GM23338 (cell line): Measurements from ENCODE around the gene KCNAB1. TPM values are rescaled to one million over a fixed set of nuclear protein-coding genes. Genes with fewer than 3 reads are reported as not detected.

Source experiments
- ATAC-seq: fragments of 200-7000 bp; cut with Tn5 transposase; 3 replicates; pipeline ENCODE4 v1.9.1; 2020
- DNase-seq: peaks from one replicate; pipeline ENCODE4 v3.0.0-alpha.2; 2015; ENCODE audit warnings: low spot score
- H2AFZ ChIP-seq: fragments of 200-600 bp; sonication (generic); 2 replicates; pipeline ENCODE4 v1.8.0; 2016; ENCODE audit warnings: antibody characterized with exemption, mild to moderate bottlenecking, moderate library complexity
- H3F3A ChIP-seq: fragments of 200-600 bp; sonication (generic); replicated peaks from 2 replicates; pipeline ENCODE4 v1.8.0; 2017; ENCODE audit warnings: antibody characterized with exemption, mixed run types, low read depth
- H3K27ac ChIP-seq: fragments of 200-600 bp; sonication (generic); 2 replicates; pipeline ENCODE4 v1.6.1; 2016; ENCODE audit warnings: low read depth
- H3K27me3 ChIP-seq: fragments of 200-600 bp; sonication (generic); 2 replicates; pipeline ENCODE4 v1.8.0; 2016; ENCODE audit warnings: mild to moderate bottlenecking, mixed run types, moderate library complexity; ENCODE audit not compliant: insufficient read depth
- H3K36me3 ChIP-seq: fragments of 200-600 bp; sonication (generic); 2 replicates; pipeline ENCODE4 v1.8.0; 2016; ENCODE audit warnings: mild to moderate bottlenecking; ENCODE audit not compliant: insufficient read depth
- H3K4me1 ChIP-seq: fragments of 200-600 bp; sonication (generic); 2 replicates; pipeline ENCODE4 v1.8.0; 2016; ENCODE audit warnings: mild to moderate bottlenecking, moderate library complexity; ENCODE audit not compliant: insufficient read depth
- H3K4me2 ChIP-seq: fragments of 200-600 bp; sonication (generic); 2 replicates; pipeline ENCODE4 v1.7.1; 2017; ENCODE audit warnings: mixed run types
- H3K4me3 ChIP-seq: fragments of 200-600 bp; sonication (generic); 2 replicates; pipeline ENCODE4 v1.6.1; 2016; ENCODE audit warnings: mixed run types
- H3K79me2 ChIP-seq: fragments of 200-600 bp; sonication (generic); replicated peaks from 2 replicates; pipeline ENCODE4 v1.8.0; 2017; ENCODE audit warnings: mild to moderate bottlenecking; ENCODE audit not compliant: insufficient read depth
- H3K9me2 ChIP-seq: fragments of 200-600 bp; sonication (generic); 2 replicates; pipeline ENCODE4 v1.8.0; 2017; ENCODE audit not compliant: insufficient read depth
- H4K20me1 ChIP-seq: fragments of 200-600 bp; sonication (generic); replicated peaks from 2 replicates; pipeline ENCODE4 v1.8.0; 2017; ENCODE audit warnings: mild to moderate bottlenecking; ENCODE audit not compliant: insufficient read depth
- H3K27ac Mint-ChIP-seq: 2 replicates; pipeline ENCODE4 v1.8.0; 2020; ENCODE audit warnings: inconsistent platforms, mild to moderate bottlenecking, moderate library complexity, mixed read lengths
- H3K27me3 Mint-ChIP-seq: 3 replicates; pipeline ENCODE4 v1.8.0; 2022; ENCODE audit warnings: low read depth, mild to moderate bottlenecking, moderate library complexity, mixed read lengths, inconsistent platforms; ENCODE audit not compliant: insufficient read depth, poor library complexity
- H3K36me3 Mint-ChIP-seq: 3 replicates; pipeline ENCODE4 v1.8.0; 2021; ENCODE audit warnings: low read depth, mild to moderate bottlenecking, inconsistent platforms, moderate library complexity, mixed read lengths
- H3K4me1 Mint-ChIP-seq: 3 replicates; pipeline ENCODE4 v1.8.0; 2020; ENCODE audit warnings: mild to moderate bottlenecking, inconsistent platforms, mixed read lengths
- H3K4me3 Mint-ChIP-seq: 3 replicates; pipeline ENCODE4 v1.8.0; 2021; ENCODE audit warnings: moderate library complexity, mild to moderate bottlenecking, inconsistent platforms, mixed read lengths
- H3K9me3 Mint-ChIP-seq: 3 replicates; pipeline ENCODE4 v1.8.0; 2020; ENCODE audit warnings: moderate library complexity, mild to moderate bottlenecking, inconsistent platforms, mixed read lengths
- CREB1 ChIP-seq: fragments of 250-450 bp; sonication (Bioruptor Pico); IDR thresholded peaks from 2 replicates; pipeline ENCODE4 v1.5.0; 2020; ENCODE audit warnings: low read depth, mild to moderate bottlenecking, moderate library complexity
- EZH2 ChIP-seq: fragments of 200-600 bp; sonication (generic); IDR thresholded peaks from one replicate; pipeline ENCODE4 v1.8.0; 2017; ENCODE audit warnings: antibody characterized with exemption, mild to moderate bottlenecking, low read depth; ENCODE audit not compliant: unreplicated experiment
- EZH2phosphoT487 ChIP-seq: fragments of 200-600 bp; sonication (generic); IDR thresholded peaks from one replicate; pipeline ENCODE4 v1.8.1; 2018; ENCODE audit warnings: antibody characterized with exemption; ENCODE audit not compliant: unreplicated experiment
- JUNB ChIP-seq: IDR thresholded peaks from one replicate; pipeline ENCODE4 v1.6.1; 2016; ENCODE audit warnings: antibody characterized with exemption; ENCODE audit not compliant: unreplicated experiment
- NANOG ChIP-seq: IDR thresholded peaks from 2 replicates; pipeline ENCODE4 v1.6.1; 2016; ENCODE audit warnings: antibody characterized with exemption, borderline replicate concordance
- POLR2AphosphoS5 ChIP-seq: IDR thresholded peaks from 2 replicates; pipeline ENCODE4 v1.6.1; 2016; ENCODE audit warnings: antibody characterized with exemption, low read depth
- REST ChIP-seq: IDR thresholded peaks from one replicate; pipeline ENCODE4 v1.6.1; 2018; ENCODE audit warnings: antibody characterized with exemption; ENCODE audit not compliant: unreplicated experiment
- STAT1 ChIP-seq: IDR thresholded peaks from one replicate; pipeline ENCODE4 v1.6.1; 2016; ENCODE audit warnings: antibody characterized with exemption; ENCODE audit not compliant: unreplicated experiment
- ZNF114 ChIP-seq: fragments of 250-450 bp; sonication (Bioruptor Pico); IDR thresholded peaks from 2 replicates; pipeline ENCODE4 v1.5.0; 2020; ENCODE audit warnings: mild to moderate bottlenecking, moderate library complexity
- ZNF331 ChIP-seq: fragments of 250-450 bp; sonication (Bioruptor Pico); IDR thresholded peaks from 2 replicates; pipeline ENCODE4 v1.5.0; 2020; ENCODE audit warnings: low read depth, mild to moderate bottlenecking, moderate library complexity
- polyA plus RNA-seq: library from polyadenylated mRNA; unstranded; fragments of >200 nt; fragmentation: Nextera tagmentation; extraction: Ambion mirVana; gene quantifications from 2 replicates; pipeline ENCODE4 v1.2.1, GENCODE V29; 2016
- total RNA-seq: library from RNA; depleted of rRNA; stranded (reverse); fragments of >200 nt; shearing (Covaris generic); gene quantifications from 2 replicates; pipeline ENCODE4 v1.2.3, GENCODE V29; 2014
- TF ChIP-seq, protein P1 (sequence below): fragments of 250-450 bp; sonication (Bioruptor Pico); IDR thresholded peaks from 2 replicates; pipeline ENCODE4 v1.5.0; 2020; ENCODE audit warnings: mild to moderate bottlenecking, moderate library complexity
- TF ChIP-seq, protein P2 (sequence below): IDR thresholded peaks from 2 replicates; pipeline ENCODE4 v1.6.1; 2016; ENCODE audit warnings: antibody characterized with exemption

The KCNAB1 gene
- total and polyA plus RNA-seq, 2 experiments from 2014 or later: 0.69 to 2.6 TPM

DNA sequence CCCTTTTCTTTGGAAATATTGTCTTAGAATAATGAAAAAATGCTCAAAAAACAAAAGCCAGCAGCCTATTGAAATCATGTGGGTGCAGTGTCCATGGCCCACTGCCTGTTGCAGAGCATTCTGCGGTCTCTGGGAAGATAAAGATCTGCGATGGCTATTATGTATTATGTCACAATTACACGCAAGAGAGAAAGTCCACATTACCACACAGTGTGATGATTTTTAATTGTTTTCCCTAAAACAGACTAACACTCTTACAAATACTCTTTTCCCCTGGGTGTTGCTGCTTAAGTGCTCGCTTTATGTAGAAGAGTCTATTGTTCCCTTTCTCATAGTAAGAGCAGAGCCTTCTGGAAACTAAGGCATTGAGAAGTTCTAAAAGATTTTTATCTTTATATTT is 402.3 kb downstream of the KCNAB1 start:
- Histone ChIP-seq H3K36me3 (no peaks in the 10 kb centered on the region), H3K4me1 (peaks cover 14% of the 10 kb centered on the region), H2AFZ (no peak overlapping the region), H3K79me2 (no peaks in the 10 kb centered on the region), H3K4me2 (no peak overlapping the region), H3F3A (no peaks in the 10 kb centered on the region), H3K27ac (no peak overlapping the region), H4K20me1 (no peaks in the 10 kb centered on the region), H3K9me2 (0 out of 2 replicates have a peak, but pooled peaks cover 3% of the 10 kb centered on the region), H3K4me3 (no peak overlapping the region), H3K27me3 (no peaks in the 10 kb centered on the region)
- DNase-seq (no peak), ATAC-seq (no peak)
- Mint-ChIP-seq H3K36me3 (no peaks in the 10 kb centered on the region), H3K4me3 (no peak overlapping the region), H3K4me1 (peaks cover 12% of the 10 kb centered on the region), H3K27me3 (no peaks in the 10 kb centered on the region), H3K9me3 (no peaks in the 10 kb centered on the region), H3K27ac (no peak overlapping the region)
- no peak for TF ChIP-seq ZNF114 (CRISPR knock-in tag)
- no peak for TF ChIP-seq ZNF331 (CRISPR knock-in tag)
- no peak for TF ChIP-seq EZH2
- TF ChIP-seq STAT1: no peak
- no peak for TF ChIP-seq POLR2AphosphoS5
- TF ChIP-seq NANOG: no peak
- no peak for TF ChIP-seq CREB1 (CRISPR knock-in tag)

DNA sequence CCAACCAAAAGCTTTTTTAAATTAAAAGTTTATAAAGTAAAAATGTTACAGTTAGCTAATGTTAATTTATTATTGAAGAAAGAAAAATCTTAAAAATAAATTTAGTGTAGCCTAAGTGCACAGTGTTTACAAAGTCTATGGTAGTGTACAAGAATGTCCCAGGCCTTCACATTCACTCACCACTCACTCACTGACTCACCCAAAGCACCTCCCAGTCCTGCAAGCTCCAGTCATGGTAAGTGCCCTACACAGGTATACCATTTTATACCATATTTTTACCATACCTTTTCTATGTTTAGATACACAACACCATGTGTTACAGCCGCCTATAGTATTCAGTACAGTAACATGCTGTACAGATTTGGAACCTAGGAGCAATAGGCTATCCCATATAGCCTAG is 405.4 kb downstream of the KCNAB1 start:
- no peak overlapping the region for H3K27ac ChIP-seq
- no peak for ATAC-seq
- 0 out of 2 replicates have a peak, but pooled peaks cover 3% of the 10 kb centered on the region for H3K9me2 ChIP-seq
- Mint-ChIP-seq H3K27ac (no peak overlapping the region), H3K4me1 (peaks cover 15% of the 10 kb centered on the region), H3K27me3 (peaks cover 4% of the 10 kb centered on the region), H3K4me3 (no peak overlapping the region), H3K36me3 (no peaks in the 10 kb centered on the region), H3K9me3 (no peaks in the 10 kb centered on the region)
- H3F3A ChIP-seq: no peaks in the 10 kb centered on the region
- H3K79me2 ChIP-seq: no peaks in the 10 kb centered on the region
- H2AFZ ChIP-seq: no peak overlapping the region
- no peaks in the 10 kb centered on the region for H3K36me3 ChIP-seq
- no peak overlapping the region for H3K4me2 ChIP-seq
- H3K4me1 ChIP-seq: peaks cover 14% of the 10 kb centered on the region
- H3K4me3 ChIP-seq: no peak overlapping the region
- no peaks in the 10 kb centered on the region for H4K20me1 ChIP-seq
- no peak for DNase-seq
- H3K27me3 ChIP-seq: no peaks in the 10 kb centered on the region
- TF ChIP-seq, protein P1, sequence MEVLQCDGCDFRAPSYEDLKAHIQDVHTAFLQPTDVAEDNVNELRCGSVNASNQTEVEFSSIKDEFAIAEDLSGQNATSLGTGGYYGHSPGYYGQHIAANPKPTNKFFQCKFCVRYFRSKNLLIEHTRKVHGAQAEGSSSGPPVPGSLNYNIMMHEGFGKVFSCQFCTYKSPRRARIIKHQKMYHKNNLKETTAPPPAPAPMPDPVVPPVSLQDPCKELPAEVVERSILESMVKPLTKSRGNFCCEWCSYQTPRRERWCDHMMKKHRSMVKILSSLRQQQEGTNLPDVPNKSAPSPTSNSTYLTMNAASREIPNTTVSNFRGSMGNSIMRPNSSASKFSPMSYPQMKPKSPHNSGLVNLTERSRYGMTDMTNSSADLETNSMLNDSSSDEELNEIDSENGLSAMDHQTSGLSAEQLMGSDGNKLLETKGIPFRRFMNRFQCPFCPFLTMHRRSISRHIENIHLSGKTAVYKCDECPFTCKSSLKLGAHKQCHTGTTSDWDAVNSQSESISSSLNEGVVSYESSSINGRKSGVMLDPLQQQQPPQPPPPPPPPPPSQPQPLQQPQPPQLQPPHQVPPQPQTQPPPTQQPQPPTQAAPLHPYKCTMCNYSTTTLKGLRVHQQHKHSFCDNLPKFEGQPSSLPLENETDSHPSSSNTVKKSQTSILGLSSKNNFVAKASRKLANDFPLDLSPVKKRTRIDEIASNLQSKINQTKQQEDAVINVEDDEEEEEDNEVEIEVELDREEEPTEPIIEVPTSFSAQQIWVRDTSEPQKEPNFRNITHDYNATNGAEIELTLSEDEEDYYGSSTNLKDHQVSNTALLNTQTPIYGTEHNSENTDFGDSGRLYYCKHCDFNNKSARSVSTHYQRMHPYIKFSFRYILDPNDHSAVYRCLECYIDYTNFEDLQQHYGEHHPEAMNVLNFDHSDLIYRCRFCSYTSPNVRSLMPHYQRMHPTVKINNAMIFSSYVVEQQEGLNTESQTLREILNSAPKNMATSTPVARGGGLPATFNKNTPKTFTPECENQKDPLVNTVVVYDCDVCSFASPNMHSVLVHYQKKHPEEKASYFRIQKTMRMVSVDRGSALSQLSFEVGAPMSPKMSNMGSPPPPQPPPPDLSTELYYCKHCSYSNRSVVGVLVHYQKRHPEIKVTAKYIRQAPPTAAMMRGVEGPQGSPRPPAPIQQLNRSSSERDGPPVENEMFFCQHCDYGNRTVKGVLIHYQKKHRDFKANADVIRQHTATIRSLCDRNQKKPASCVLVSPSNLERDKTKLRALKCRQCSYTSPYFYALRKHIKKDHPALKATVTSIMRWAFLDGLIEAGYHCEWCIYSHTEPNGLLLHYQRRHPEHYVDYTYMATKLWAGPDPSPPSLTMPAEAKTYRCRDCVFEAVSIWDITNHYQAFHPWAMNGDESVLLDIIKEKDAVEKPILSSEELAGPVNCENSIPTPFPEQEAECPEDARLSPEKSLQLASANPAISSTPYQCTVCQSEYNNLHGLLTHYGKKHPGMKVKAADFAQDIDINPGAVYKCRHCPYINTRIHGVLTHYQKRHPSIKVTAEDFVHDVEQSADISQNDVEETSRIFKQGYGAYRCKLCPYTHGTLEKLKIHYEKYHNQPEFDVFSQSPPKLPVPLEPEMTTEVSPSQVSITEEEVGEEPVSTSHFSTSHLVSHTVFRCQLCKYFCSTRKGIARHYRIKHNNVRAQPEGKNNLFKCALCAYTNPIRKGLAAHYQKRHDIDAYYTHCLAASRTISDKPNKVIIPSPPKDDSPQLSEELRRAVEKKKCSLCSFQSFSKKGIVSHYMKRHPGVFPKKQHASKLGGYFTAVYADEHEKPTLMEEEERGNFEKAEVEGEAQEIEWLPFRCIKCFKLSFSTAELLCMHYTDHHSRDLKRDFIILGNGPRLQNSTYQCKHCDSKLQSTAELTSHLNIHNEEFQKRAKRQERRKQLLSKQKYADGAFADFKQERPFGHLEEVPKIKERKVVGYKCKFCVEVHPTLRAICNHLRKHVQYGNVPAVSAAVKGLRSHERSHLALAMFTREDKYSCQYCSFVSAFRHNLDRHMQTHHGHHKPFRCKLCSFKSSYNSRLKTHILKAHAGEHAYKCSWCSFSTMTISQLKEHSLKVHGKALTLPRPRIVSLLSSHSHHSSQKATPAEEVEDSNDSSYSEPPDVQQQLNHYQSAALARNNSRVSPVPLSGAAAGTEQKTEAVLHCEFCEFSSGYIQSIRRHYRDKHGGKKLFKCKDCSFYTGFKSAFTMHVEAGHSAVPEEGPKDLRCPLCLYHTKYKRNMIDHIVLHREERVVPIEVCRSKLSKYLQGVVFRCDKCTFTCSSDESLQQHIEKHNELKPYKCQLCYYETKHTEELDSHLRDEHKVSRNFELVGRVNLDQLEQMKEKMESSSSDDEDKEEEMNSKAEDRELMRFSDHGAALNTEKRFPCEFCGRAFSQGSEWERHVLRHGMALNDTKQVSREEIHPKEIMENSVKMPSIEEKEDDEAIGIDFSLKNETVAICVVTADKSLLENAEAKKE: no peak
- TF ChIP-seq REST (no peak), POLR2AphosphoS5 (no peak), JUNB (no peak), ZNF114 (CRISPR knock-in tag) (no peak), EZH2phosphoT487 (no peak), ZNF331 (CRISPR knock-in tag) (no peak)
- TF ChIP-seq, protein P2, sequence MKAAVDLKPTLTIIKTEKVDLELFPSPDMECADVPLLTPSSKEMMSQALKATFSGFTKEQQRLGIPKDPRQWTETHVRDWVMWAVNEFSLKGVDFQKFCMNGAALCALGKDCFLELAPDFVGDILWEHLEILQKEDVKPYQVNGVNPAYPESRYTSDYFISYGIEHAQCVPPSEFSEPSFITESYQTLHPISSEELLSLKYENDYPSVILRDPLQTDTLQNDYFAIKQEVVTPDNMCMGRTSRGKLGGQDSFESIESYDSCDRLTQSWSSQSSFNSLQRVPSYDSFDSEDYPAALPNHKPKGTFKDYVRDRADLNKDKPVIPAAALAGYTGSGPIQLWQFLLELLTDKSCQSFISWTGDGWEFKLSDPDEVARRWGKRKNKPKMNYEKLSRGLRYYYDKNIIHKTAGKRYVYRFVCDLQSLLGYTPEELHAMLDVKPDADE: no peak
